Peyer's patch (tissue), 4 donors: ENCODE results near the gene TOMM7. TPM values are rescaled to one million over a fixed set of nuclear protein-coding genes. Genes with fewer than 3 reads are reported as not detected.

Experiments
- DNase-seq, 3 donors: peaks; one replicate each; pipeline ENCODE4 v3.0.0-alpha.2; 2017 to 2019
- H3K27ac ChIP-seq, 4 donors: fragments of 200-600 bp; sonication (generic); one replicate each; pipeline ENCODE4 v1.5.1; 2016 to 2019
- H3K27me3 ChIP-seq, 2 donors: fragments of 200-600 bp; sonication (generic); one replicate each; pipeline ENCODE4 v1.5.1; 2019
- H3K36me3 ChIP-seq, 3 donors: fragments of 200-600 bp; sonication (generic); one replicate each; pipeline ENCODE4 v1.5.1; 2016 to 2019
- H3K4me1 ChIP-seq, 4 donors: fragments of 200-600 bp; sonication (generic); one replicate each; pipeline ENCODE4 v1.5.1; 2016 to 2019
- H3K4me3 ChIP-seq, 4 donors: fragments of 200-600 bp; sonication (generic); 1 replicate in 3 of 4; 2 replicates in 1 of 4; pipeline ENCODE4 v1.5.1; 2016 to 2019; ENCODE audit warnings: mild to moderate bottlenecking in 1 of 4
- H3K9me3 ChIP-seq, 4 donors: fragments of 200-600 bp; sonication (generic); one replicate each; pipeline ENCODE4 v1.5.1; 2016 to 2019; ENCODE audit warnings: mild to moderate bottlenecking in 1 of 4
- CTCF ChIP-seq, 6 experiments: fragments of 450-650 bp in 4 of 6; fragments of 200-600 bp in 2 of 6; sonication (generic) in 1 of 6; IDR thresholded peaks; one replicate each; pipeline ENCODE4 v1.5.1; 2017 to 2019; ENCODE audit warnings: antibody characterized with exemption in 6 of 6, mild to moderate bottlenecking in 3 of 6, moderate library complexity in 1 of 6
- POLR2A ChIP-seq, 2 donors: fragments of 450-650 bp; IDR thresholded peaks; one replicate each; pipeline ENCODE4 v1.5.1; 2017; ENCODE audit warnings: antibody characterized with exemption in 2 of 2, mild to moderate bottlenecking in 2 of 2, moderate library complexity in 2 of 2
- total RNA-seq, 4 donors: library from RNA; depleted of rRNA; stranded (reverse); fragments of >200 nt; gene quantifications; one replicate each; pipeline ENCODE4 v1.1.0, GENCODE V29; 2016

TOMM7 gene
- total RNA-seq, 4 donors from 2014 or later = 78.6 to 89.8 (median 82.8) TPM

GRCh38 chr7:22867003-22867402, 44.4 kb upstream of the TOMM7 start:
- DNase-seq = no peak
- Histone ChIP-seq H3K4me3 (no peak overlapping the region), H3K4me1 (no peaks in the 10 kb centered on the region), H3K27ac (peak overlapping the region in 1 of 4 donors; percentile 43), H3K36me3 (no peaks in the 10 kb centered on the region), H3K27me3 (no peaks in the 10 kb centered on the region), H3K9me3 (no peaks in the 10 kb centered on the region)
- TF ChIP-seq CTCF (IDR thresholded peaks at IDR 0.05) = no peak
- no peak for TF ChIP-seq POLR2A (IDR thresholded peaks at IDR 0.05)

- H3K4me3 ChIP-seq = no peak overlapping the region
- H3K9me3 ChIP-seq = no peaks in the 10 kb centered on the region
- TF ChIP-seq POLR2A (IDR thresholded peaks at IDR 0.05) (no peak), CTCF (IDR thresholded peaks at IDR 0.05) (no peak)
- peak overlapping the region in 2 of 4 donors; percentile 2 to 59 for H3K27ac ChIP-seq
- H3K4me1 ChIP-seq = no peaks in the 10 kb centered on the region
- no peaks in the 10 kb centered on the region for H3K27me3 ChIP-seq
- DNase-seq = no peak
- H3K36me3 ChIP-seq = no peaks in the 10 kb centered on the region
Observed at GRCh38 chr7:22865602-22865960, 42.9 kb upstream of the TOMM7 start.

- Histone ChIP-seq H3K9me3 (no peaks in the 10 kb centered on the region), H3K27ac (peak overlapping the region in 2 of 4 donors; percentile 2 to 59), H3K36me3 (no peaks in the 10 kb centered on the region), H3K27me3 (no peaks in the 10 kb centered on the region), H3K4me1 (no peaks in the 10 kb centered on the region), H3K4me3 (no peak overlapping the region)
- no peak for DNase-seq
- no peak for TF ChIP-seq CTCF (IDR thresholded peaks at IDR 0.05)
- TF ChIP-seq POLR2A (IDR thresholded peaks at IDR 0.05) = no peak
Observed at GRCh38 chr7:22864855-22865601, 42.4 kb upstream of the TOMM7 start.

- no peaks in the 10 kb centered on the region for H3K27me3 ChIP-seq
- DNase-seq = no peak
- no peak for TF ChIP-seq CTCF (IDR thresholded peaks at IDR 0.05)
- no peak for TF ChIP-seq POLR2A (IDR thresholded peaks at IDR 0.05)
- no peaks in the 10 kb centered on the region for H3K36me3 ChIP-seq
- no peak overlapping the region for H3K27ac ChIP-seq
- H3K4me3 ChIP-seq = no peak overlapping the region
- no peaks in the 10 kb centered on the region for H3K9me3 ChIP-seq
- no peaks in the 10 kb centered on the region for H3K4me1 ChIP-seq
Observed at GRCh38 chr7:22864301-22864700, 41.7 kb upstream of the TOMM7 start.

GRCh38 chr7:22863156-22863899, 40.7 kb upstream of the TOMM7 start:
- DNase-seq = no peak
- H3K27me3 ChIP-seq = no peaks in the 10 kb centered on the region

More at GRCh38 chr7:22863156-22863899, 40.7 kb upstream of the TOMM7 start:
- Histone ChIP-seq H3K4me1 (no peaks in the 10 kb centered on the region), H3K4me3 (no peak overlapping the region), H3K36me3 (no peaks in the 10 kb centered on the region), H3K9me3 (no peaks in the 10 kb centered on the region), H3K27ac (no peak overlapping the region)
- TF ChIP-seq CTCF (IDR thresholded peaks at IDR 0.05) (no peak), POLR2A (IDR thresholded peaks at IDR 0.05) (no peak)
